Breast epithelium (tissue), 3 donors: ENCODE results near the gene ASS1.

Experiments used
- POLR2AphosphoS5 ChIP-seq, 3 donors: sonication (generic); formaldehyde crosslinking; IDR thresholded peaks; one replicate each; pipeline ENCODE4 v1.6.1; 2017; ENCODE audit warnings: antibody characterized with exemption in 3 of 3
- TF ChIP-seq, protein P1 (sequence below), 3 donors: fragments of 450-650 bp; IDR thresholded peaks; one replicate each; pipeline ENCODE4 v1.5.1; 2016 to 2017; ENCODE audit warnings: antibody characterized with exemption in 3 of 3, mild to moderate bottlenecking in 3 of 3, moderate library complexity in 3 of 3

- TF ChIP-seq, protein P1, sequence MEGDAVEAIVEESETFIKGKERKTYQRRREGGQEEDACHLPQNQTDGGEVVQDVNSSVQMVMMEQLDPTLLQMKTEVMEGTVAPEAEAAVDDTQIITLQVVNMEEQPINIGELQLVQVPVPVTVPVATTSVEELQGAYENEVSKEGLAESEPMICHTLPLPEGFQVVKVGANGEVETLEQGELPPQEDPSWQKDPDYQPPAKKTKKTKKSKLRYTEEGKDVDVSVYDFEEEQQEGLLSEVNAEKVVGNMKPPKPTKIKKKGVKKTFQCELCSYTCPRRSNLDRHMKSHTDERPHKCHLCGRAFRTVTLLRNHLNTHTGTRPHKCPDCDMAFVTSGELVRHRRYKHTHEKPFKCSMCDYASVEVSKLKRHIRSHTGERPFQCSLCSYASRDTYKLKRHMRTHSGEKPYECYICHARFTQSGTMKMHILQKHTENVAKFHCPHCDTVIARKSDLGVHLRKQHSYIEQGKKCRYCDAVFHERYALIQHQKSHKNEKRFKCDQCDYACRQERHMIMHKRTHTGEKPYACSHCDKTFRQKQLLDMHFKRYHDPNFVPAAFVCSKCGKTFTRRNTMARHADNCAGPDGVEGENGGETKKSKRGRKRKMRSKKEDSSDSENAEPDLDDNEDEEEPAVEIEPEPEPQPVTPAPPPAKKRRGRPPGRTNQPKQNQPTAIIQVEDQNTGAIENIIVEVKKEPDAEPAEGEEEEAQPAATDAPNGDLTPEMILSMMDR (IDR thresholded peaks at IDR 0.05), result no peak
- no peak for TF ChIP-seq POLR2AphosphoS5 (IDR thresholded peaks at IDR 0.05)
Observed at GRCh38 chr9:130513078-130513477, 68.3 kb downstream of the ASS1 start.
